HepG2 (cell line): ENCODE measurements around the gene MAP3K3. TPM values are rescaled to one million over a fixed set of nuclear protein-coding genes. Genes with fewer than 3 reads are reported as not detected.

Experiments used
- DDIT3 ChIP-seq: sonication (generic); formaldehyde crosslinking; IDR thresholded peaks from 2 replicates; pipeline ENCODE4 v1.4.0; 2020; ENCODE audit warnings: mild to moderate bottlenecking, missing genetic modification reagents
- DMTF1 ChIP-seq: sonication (generic); formaldehyde crosslinking; IDR thresholded peaks from 2 replicates; pipeline ENCODE4 v1.4.0; 2020; ENCODE audit warnings: mild to moderate bottlenecking, missing genetic modification reagents
- HOXA5 ChIP-seq: sonication (generic); formaldehyde crosslinking; IDR thresholded peaks from 2 replicates; pipeline ENCODE4 v1.4.0; 2020; ENCODE audit warnings: missing genetic modification reagents
- NR1H2 ChIP-seq: sonication (generic); formaldehyde crosslinking; IDR thresholded peaks from 2 replicates; pipeline ENCODE4 v1.8.1; 2022; ENCODE audit warnings: low read depth, missing genetic modification reagents, borderline replicate concordance
- PATZ1 ChIP-seq: sonication (generic); formaldehyde crosslinking; IDR thresholded peaks from 2 replicates; pipeline ENCODE4 v1.4.0; 2020; ENCODE audit warnings: missing genetic modification reagents
- RFX1 ChIP-seq: fragments of 450-650 bp; IDR thresholded peaks from 2 replicates; pipeline ENCODE4 v1.6.1; 2017
- SKIL ChIP-seq: sonication (generic); formaldehyde crosslinking; IDR thresholded peaks from 2 replicates; pipeline ENCODE4 v1.8.0; 2022; ENCODE audit warnings: missing genetic modification reagents, mild to moderate bottlenecking, moderate library complexity, borderline replicate concordance
- TBL1XR1 ChIP-seq: fragments of 150-350 bp; IDR thresholded peaks from 2 replicates; pipeline ENCODE4 v1.6.1; 2014; ENCODE audit warnings: borderline replicate concordance, low read length; ENCODE audit not compliant: partially characterized antibody
- ZFAT ChIP-seq: sonication (generic); formaldehyde crosslinking; conservative IDR thresholded peaks from 2 replicates; pipeline ENCODE4 v1.8.1; 2023; ENCODE audit warnings: missing genetic modification reagents, inconsistent platforms
- ZNF18 ChIP-seq: sonication (generic); formaldehyde crosslinking; IDR thresholded peaks from 2 replicates; pipeline ENCODE4 v1.8.0; 2022; ENCODE audit warnings: mild to moderate bottlenecking, missing genetic modification reagents; ENCODE audit not compliant: insufficient replicate concordance
- ZNF205 ChIP-seq: IDR thresholded peaks from 2 replicates; pipeline ENCODE4 v1.6.1; 2018; ENCODE audit warnings: missing biosample characterization, missing genetic modification reagents
- ZNF263 ChIP-seq: sonication (generic); formaldehyde crosslinking; IDR thresholded peaks from 2 replicates; pipeline ENCODE4 v1.4.0; 2020; ENCODE audit warnings: missing genetic modification reagents
- ZNF354B ChIP-seq: sonication (generic); formaldehyde crosslinking; IDR thresholded peaks from 2 replicates; pipeline ENCODE4 v1.8.0; 2022; ENCODE audit warnings: mild to moderate bottlenecking, missing genetic modification reagents
- ZNF503 ChIP-seq: sonication (generic); formaldehyde crosslinking; IDR thresholded peaks from 2 replicates; pipeline ENCODE4 v1.4.0; 2020; ENCODE audit warnings: missing genetic modification reagents
- ZSCAN5A ChIP-seq: sonication (generic); formaldehyde crosslinking; IDR thresholded peaks from 2 replicates; pipeline ENCODE4 v1.8.0; 2022; ENCODE audit warnings: mild to moderate bottlenecking, missing genetic modification reagents, borderline replicate concordance
- polyA plus RNA-seq, 8 experiments: library from polyadenylated mRNA; depleted of rRNA in 3 of 8; stranded (reverse) in 7 of 8; unstranded in 1 of 8; fragments of >200 nt; fragmentation: Illumina TruSeq in 4 of 8; extraction: Trizol in 4 of 8; gene quantifications; 2 replicates each; pipeline versions ENCODE4 v1.2.1 to v1.2.3, GENCODE V29; 2011 to 2016; ENCODE audit warnings: low read depth in 4 of 8, missing spikeins in 1 of 8, mixed read lengths in 1 of 8; ENCODE audit not compliant: insufficient read depth in 1 of 8
- total RNA-seq, 5 experiments: library from RNA; depleted of rRNA; stranded (reverse); fragments of >200 nt; fragmentation: Illumina TruSeq; extraction: Trizol; gene quantifications; 2 replicates each; pipeline ENCODE4 v1.2.3, GENCODE V29; 2016; ENCODE audit warnings: low read depth in 1 of 5

The MAP3K3 gene
- total and polyA plus RNA-seq, 2 of the 13 experiments (the other 11 are each of a cell fraction or from before 2014, with no cell fraction given) = 17.7 to 21.8 TPM

GRCh38 chr17:63741408-63742173, 119.4 kb downstream of the MAP3K3 start, which contains the start of gene STRADA (continued):
- TF ChIP-seq RFX1 (peak; percentile 8; the same call in 1 of the 2 replicates), ZFAT (no peak), ZNF205 (CRISPR knock-in tag) (peak; percentile 36; the same call in 1 of the 2 replicates), TBL1XR1 (no peak), SKIL (no peak; the same call in 1 of the 2 replicates), ZNF263 (CRISPR knock-in tag) (peak; percentile 86), ZSCAN5A (CRISPR knock-in tag) (peak; percentile 72; the same call in 1 of the 2 replicates), ZNF18 (peak; percentile 95), DDIT3 (no peak), ZNF503 (CRISPR knock-in tag) (no peak; the same call in 1 of the 2 replicates), NR1H2 (CRISPR knock-in tag) (no peak), HOXA5 (CRISPR knock-in tag) (peak; percentile 58; the same call in 1 of the 2 replicates), DMTF1 (no peak), ZNF354B (no peak), PATZ1 (peak; percentile 46; the same call in 1 of the 2 replicates)
